OCI-LY1 (cell line): ENCODE results near the gene PIM1.

ENCODE experiments used
- H2AFZ ChIP-seq: fragments of 200-600 bp; sonication (generic), shearing (Covaris generic); 2 replicates; pipeline ENCODE4 v1.6.0; 2014; ENCODE audit warnings: antibody characterized with exemption, mild to moderate bottlenecking, low read length
- H3F3A ChIP-seq: fragments of 200-600 bp; sonication (generic), shearing (Covaris generic); 2 replicates; pipeline ENCODE4 v1.6.0; 2014; ENCODE audit warnings: mild to moderate bottlenecking, antibody characterized with exemption, low read length, moderate library complexity; ENCODE audit not compliant: insufficient read depth
- H3K27ac ChIP-seq: fragments of 200-600 bp; sonication (generic); 2 replicates; pipeline ENCODE4 v1.5.1; 2014; ENCODE audit warnings: low read length, mixed run types, mild to moderate bottlenecking, low read depth; ENCODE audit not compliant: poor library complexity, severe bottlenecking
- H3K27me3 ChIP-seq: fragments of 200-600 bp; sonication (generic); 2 replicates; pipeline ENCODE4 v1.6.0; 2014; ENCODE audit warnings: antibody characterized with exemption, mild to moderate bottlenecking, low read length, moderate library complexity; ENCODE audit not compliant: insufficient read depth
- H3K36me3 ChIP-seq: fragments of 200-600 bp; sonication (generic); 2 replicates; pipeline ENCODE4 v1.6.1; 2014; ENCODE audit warnings: mild to moderate bottlenecking, antibody characterized with exemption, low read length, moderate library complexity, mixed read lengths; ENCODE audit not compliant: insufficient read depth
- H3K4me1 ChIP-seq: fragments of 200-600 bp; sonication (generic); 2 replicates; pipeline ENCODE4 v1.5.1; 2014; ENCODE audit warnings: mild to moderate bottlenecking, low read length, moderate library complexity; ENCODE audit not compliant: insufficient read depth, severe bottlenecking
- H3K4me2 ChIP-seq: fragments of 200-600 bp; sonication (generic), shearing (Covaris generic); 2 replicates; pipeline ENCODE4 v1.6.1; 2014; ENCODE audit warnings: low read length
- H3K4me3 ChIP-seq: fragments of 200-600 bp; sonication (generic); 2 replicates; pipeline ENCODE4 v1.5.1; 2014; ENCODE audit warnings: low read length, low read depth, mild to moderate bottlenecking, mixed read lengths; ENCODE audit not compliant: poor library complexity, severe bottlenecking
- H3K79me2 ChIP-seq: fragments of 200-600 bp; shearing (Covaris generic); 2 replicates; pipeline ENCODE4 v1.6.1; 2016; ENCODE audit warnings: mixed run types, low read length, mixed read lengths; ENCODE audit not compliant: insufficient read depth
- H3K9ac ChIP-seq: fragments of 200-600 bp; sonication (generic), shearing (Covaris generic); 2 replicates; pipeline ENCODE4 v1.6.1; 2014; ENCODE audit warnings: mild to moderate bottlenecking, low read length, mixed read lengths
- H3K9me2 ChIP-seq: fragments of 200-600 bp; sonication (generic), shearing (Covaris generic); 2 replicates; pipeline ENCODE4 v1.6.1; 2014; ENCODE audit warnings: low read depth, mild to moderate bottlenecking, low read length, mixed read lengths
- H3K9me3 ChIP-seq: fragments of 200-600 bp; shearing (Covaris generic); 2 replicates; pipeline ENCODE4 v1.6.1; 2014; ENCODE audit warnings: low read length, mixed read lengths
- H4K20me1 ChIP-seq: fragments of 200-600 bp; sonication (generic), shearing (Covaris generic); 2 replicates; pipeline ENCODE4 v1.6.0; 2016; ENCODE audit warnings: mild to moderate bottlenecking, low read length; ENCODE audit not compliant: insufficient read depth
- EZH2 ChIP-seq: fragments of 200-600 bp; sonication (generic), shearing (Covaris generic); IDR thresholded peaks from 2 replicates; pipeline ENCODE4 v1.8.0; 2017; ENCODE audit warnings: borderline replicate concordance, mixed run types, mild to moderate bottlenecking, antibody characterized with exemption, low read length, moderate library complexity, mixed read lengths
- TF ChIP-seq, protein P1 (sequence below): fragments of 200-600 bp; sonication (generic), shearing (Covaris generic); IDR thresholded peaks from 2 replicates; pipeline ENCODE4 v1.5.1; 2017; ENCODE audit warnings: mild to moderate bottlenecking, antibody characterized with exemption, low read length, moderate library complexity, mixed read lengths

The PIM1 gene

DNA sequence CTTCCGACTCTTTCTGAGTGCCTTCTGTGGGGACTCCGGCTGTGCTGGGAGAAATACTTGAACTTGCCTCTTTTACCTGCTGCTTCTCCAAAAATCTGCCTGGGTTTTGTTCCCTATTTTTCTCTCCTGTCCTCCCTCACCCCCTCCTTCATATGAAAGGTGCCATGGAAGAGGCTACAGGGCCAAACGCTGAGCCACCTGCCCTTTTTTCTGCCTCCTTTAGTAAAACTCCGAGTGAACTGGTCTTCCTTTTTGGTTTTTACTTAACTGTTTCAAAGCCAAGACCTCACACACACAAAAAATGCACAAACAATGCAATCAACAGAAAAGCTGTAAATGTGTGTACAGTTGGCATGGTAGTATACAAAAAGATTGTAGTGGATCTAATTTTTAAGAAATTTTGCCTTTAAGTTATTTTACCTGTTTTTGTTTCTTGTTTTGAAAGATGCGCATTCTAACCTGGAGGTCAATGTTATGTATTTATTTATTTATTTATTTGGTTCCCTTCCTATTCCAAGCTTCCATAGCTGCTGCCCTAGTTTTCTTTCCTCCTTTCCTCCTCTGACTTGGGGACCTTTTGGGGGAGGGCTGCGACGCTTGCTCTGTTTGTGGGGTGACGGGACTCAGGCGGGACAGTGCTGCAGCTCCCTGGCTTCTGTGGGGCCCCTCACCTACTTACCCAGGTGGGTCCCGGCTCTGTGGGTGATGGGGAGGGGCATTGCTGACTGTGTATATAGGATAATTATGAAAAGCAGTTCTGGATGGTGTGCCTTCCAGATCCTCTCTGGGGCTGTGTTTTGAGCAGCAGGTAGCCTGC is 4.8 kb downstream of the PIM1 start:
- peak overlapping the region; percentile 82; the same call in 1 of the 2 replicates for H3K4me2 ChIP-seq
- H3F3A ChIP-seq = peaks cover 32% of the 10 kb centered on the region
- no peaks in the 10 kb centered on the region for H3K9me3 ChIP-seq
- H3K79me2 ChIP-seq = peaks cover 26% of the 10 kb centered on the region
- H3K4me3 ChIP-seq = peak overlapping the region; percentile 89
- peaks cover 59% of the 10 kb centered on the region for H3K36me3 ChIP-seq
- H2AFZ ChIP-seq = no peak overlapping the region
- peak overlapping the region; percentile 93 for H3K27ac ChIP-seq
- no peak for TF ChIP-seq EZH2
- TF ChIP-seq, protein P1, sequence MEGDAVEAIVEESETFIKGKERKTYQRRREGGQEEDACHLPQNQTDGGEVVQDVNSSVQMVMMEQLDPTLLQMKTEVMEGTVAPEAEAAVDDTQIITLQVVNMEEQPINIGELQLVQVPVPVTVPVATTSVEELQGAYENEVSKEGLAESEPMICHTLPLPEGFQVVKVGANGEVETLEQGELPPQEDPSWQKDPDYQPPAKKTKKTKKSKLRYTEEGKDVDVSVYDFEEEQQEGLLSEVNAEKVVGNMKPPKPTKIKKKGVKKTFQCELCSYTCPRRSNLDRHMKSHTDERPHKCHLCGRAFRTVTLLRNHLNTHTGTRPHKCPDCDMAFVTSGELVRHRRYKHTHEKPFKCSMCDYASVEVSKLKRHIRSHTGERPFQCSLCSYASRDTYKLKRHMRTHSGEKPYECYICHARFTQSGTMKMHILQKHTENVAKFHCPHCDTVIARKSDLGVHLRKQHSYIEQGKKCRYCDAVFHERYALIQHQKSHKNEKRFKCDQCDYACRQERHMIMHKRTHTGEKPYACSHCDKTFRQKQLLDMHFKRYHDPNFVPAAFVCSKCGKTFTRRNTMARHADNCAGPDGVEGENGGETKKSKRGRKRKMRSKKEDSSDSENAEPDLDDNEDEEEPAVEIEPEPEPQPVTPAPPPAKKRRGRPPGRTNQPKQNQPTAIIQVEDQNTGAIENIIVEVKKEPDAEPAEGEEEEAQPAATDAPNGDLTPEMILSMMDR = no peak
- H3K4me1 ChIP-seq = peaks cover 44% of the 10 kb centered on the region
- H3K9ac ChIP-seq = peak overlapping the region; percentile 53; the same call in 1 of the 2 replicates
- H4K20me1 ChIP-seq = peaks cover 3% of the 10 kb centered on the region
- H3K27me3 ChIP-seq = no peaks in the 10 kb centered on the region
- no peaks in the 10 kb centered on the region for H3K9me2 ChIP-seq

DNA sequence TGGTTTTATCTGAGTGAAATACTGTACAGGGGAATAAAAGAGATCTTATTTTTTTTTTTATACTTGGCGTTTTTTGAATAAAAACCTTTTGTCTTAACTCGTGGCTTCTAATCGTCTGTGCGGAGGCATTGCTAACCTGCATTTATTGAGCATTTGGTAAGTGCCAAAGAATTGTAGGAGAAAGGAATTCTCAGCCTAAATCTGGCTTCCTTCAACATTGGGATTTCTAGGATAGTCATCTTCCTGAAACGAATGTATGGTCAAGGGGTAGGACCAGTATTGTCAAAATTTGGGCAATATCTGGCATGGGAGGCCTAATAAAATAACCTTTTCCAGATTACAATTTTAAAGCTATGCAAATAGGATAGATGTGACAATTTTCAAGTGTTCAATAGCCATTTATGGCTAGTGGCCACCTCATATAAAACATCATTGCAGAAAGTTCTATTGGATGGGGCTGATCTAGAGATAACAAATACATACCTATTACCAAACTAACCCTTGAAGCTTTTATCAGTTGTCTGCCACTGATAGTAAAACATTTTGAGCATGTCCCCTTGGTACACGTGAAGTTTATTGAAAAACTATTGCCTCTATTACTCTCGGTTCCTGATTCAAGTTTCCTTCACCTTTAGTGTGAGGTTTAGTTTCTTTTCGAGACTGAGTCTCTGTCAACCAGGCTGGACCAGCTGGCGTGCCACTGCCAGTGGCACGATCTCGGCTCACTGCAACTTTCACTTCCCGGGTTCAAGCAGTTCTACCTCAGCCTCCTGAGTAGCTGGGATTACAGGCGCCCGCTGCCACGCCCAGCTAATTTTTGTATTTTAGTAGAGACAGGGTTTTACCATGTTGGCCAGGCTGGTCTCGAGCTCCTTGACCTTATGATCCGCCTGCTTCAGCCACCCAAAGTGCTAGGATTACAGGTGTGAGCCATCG is 5.6 kb downstream of the PIM1 start:
- peak overlapping the region; percentile 13; the same call in 1 of the 2 replicates for H3K4me2 ChIP-seq

More for the DNA sequence above, 5.6 kb downstream of the PIM1 start:
- Histone ChIP-seq H3K9me2 (no peaks in the 10 kb centered on the region), H3K36me3 (peaks cover 54% of the 10 kb centered on the region), H2AFZ (no peak overlapping the region), H3K4me1 (peaks cover 44% of the 10 kb centered on the region), H3K9ac (no peak overlapping the region; the same call in 1 of the 2 replicates), H4K20me1 (peaks cover 3% of the 10 kb centered on the region), H3F3A (peaks cover 32% of the 10 kb centered on the region), H3K4me3 (peak overlapping the region; percentile 89), H3K27ac (peak overlapping the region; percentile 93), H3K9me3 (no peaks in the 10 kb centered on the region), H3K27me3 (no peaks in the 10 kb centered on the region), H3K79me2 (peaks cover 22% of the 10 kb centered on the region)
- TF ChIP-seq EZH2 = no peak
- TF ChIP-seq, protein P1 = no peak
